Stomach smooth muscle (tissue), 2 donors: ENCODE data around the gene FRMD1.

Source experiments
- H3K27ac ChIP-seq: one replicate; pipeline ENCODE4 v1.7.0; 2013; ENCODE audit warnings: mild to moderate bottlenecking, low read length, inconsistent platforms
- H3K27me3 ChIP-seq, 2 donors: one replicate each; pipeline ENCODE4 v1.7.0; 2013; ENCODE audit warnings: low read length in 2 of 2; ENCODE audit not compliant: insufficient read depth in 2 of 2, control insufficient read depth in 1 of 2
- H3K36me3 ChIP-seq, 2 donors: one replicate each; pipeline ENCODE4 v1.7.0; 2013; ENCODE audit warnings: low read length in 2 of 2; ENCODE audit not compliant: control insufficient read depth in 2 of 2, insufficient read depth in 2 of 2
- H3K4me1 ChIP-seq: one replicate; pipeline ENCODE4 v1.7.0; 2013; ENCODE audit warnings: low read length; ENCODE audit not compliant: control insufficient read depth, insufficient read depth
- H3K4me3 ChIP-seq, 2 donors: one replicate each; pipeline ENCODE4 v1.7.0; 2013; ENCODE audit warnings: low read length in 2 of 2
- H3K9ac ChIP-seq, 2 donors: one replicate each; pipeline ENCODE4 v1.7.0; 2013; ENCODE audit warnings: low read length in 2 of 2, mild to moderate bottlenecking in 1 of 2
- H3K9me3 ChIP-seq, 2 donors: one replicate each; pipeline ENCODE4 v1.7.0; 2013; ENCODE audit warnings: low read length in 2 of 2; ENCODE audit not compliant: control insufficient read depth in 2 of 2
- donor health status: healthy.
- donor health status: Pancreatic carcinoma.

FRMD1 gene

DNA sequence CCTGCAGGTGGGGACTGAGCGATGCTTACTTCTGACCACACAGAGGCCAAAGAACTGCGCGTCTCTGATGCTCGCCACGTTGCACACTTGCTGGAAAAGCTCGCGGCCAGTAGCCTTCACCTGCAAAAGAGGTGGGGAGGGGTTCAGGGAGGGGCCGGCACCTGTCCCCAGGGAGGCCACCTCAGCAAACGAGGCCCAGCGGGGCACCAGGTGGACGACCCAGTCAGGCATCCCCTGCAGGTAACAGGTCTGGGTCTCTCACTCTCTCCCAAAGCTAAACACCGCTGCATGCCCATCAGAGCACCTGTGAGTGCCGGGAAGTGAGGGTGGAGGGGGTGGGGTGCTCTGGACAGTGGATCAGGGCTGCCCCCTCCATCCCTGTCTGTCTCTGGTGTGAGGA lies 3.8 kb downstream of the FRMD1 start:
- no peak overlapping the region for H3K9ac ChIP-seq
- no peak overlapping the region for H3K27ac ChIP-seq
- H3K4me1 ChIP-seq, result no peaks in the 10 kb centered on the region
- no peak overlapping the region for H3K4me3 ChIP-seq
- H3K36me3 ChIP-seq, result no peaks in the 10 kb centered on the region
- peaks cover 0 to 4% of the 10 kb centered on the region in 2 donors for H3K9me3 ChIP-seq
- H3K27me3 ChIP-seq, result no peaks in the 10 kb centered on the region

DNA sequence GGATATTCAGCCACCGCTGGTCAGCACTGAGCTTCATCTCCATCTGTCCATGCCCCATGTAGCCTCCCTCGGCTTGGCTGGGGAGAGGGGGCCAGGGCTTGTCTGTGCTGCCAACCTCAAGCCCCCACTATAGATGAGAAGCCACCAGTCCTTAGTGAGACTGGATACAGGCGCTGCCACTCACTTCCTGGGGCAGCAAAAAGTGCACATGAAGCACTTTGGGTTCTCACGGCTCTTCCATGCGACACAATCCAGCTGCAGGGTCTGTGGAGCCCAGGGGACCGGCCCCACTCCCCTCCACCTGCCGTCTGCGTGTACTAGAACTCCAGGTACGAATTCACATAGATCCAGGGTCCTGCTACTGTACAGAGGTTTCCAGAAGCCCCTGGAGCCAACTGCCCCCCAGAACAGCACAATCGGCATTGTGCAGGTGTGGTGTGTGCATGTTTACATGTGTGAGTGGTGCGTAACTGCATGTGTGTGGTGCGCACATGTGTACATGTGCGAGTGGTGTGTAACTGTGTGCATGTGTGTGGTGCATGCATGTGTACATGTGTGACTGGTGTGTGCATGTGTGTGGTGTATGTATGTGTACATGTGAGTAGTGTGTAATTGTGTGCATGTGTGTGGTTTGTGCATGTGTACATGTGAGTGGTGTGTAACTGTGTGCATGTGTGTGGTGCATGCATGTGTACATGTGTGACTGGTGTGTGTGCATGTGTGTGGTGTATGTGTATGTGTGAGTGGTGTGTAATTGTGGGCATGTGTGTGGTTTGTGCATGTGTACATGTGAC lies 4.9 kb downstream of the FRMD1 start:
- Histone ChIP-seq H3K4me1 (no peaks in the 10 kb centered on the region), H3K27me3 (no peaks in the 10 kb centered on the region), H3K9me3 (peaks cover 0 to 4% of the 10 kb centered on the region in 2 donors), H3K36me3 (no peaks in the 10 kb centered on the region), H3K4me3 (no peak overlapping the region), H3K9ac (no peak overlapping the region), H3K27ac (no peak overlapping the region)

DNA sequence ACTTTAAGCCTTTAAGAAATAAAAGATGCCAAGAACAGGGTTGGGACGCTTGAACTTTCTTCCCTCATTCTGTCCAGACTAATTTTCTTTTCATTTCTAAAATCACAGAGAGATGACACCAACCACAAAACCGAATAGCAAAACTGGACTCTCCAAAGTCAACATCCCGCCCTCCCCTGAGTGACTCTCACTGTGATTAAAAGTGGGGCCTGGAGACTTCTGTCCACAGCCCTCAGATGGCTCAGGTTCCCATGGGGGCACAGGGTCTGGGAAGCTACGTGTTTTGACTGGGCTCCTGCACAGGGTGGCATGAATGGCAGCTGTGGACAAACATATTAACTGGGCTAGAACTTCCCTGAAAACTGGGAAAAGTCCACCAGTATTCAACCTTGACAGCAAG lies 6.3 kb downstream of the FRMD1 start:
- H3K36me3 ChIP-seq, result no peaks in the 10 kb centered on the region
- no peak overlapping the region for H3K27ac ChIP-seq
- no peak overlapping the region for H3K4me3 ChIP-seq
- H3K9ac ChIP-seq, result no peak overlapping the region
- H3K4me1 ChIP-seq, result no peaks in the 10 kb centered on the region
- no peaks in the 10 kb centered on the region for H3K27me3 ChIP-seq
- H3K9me3 ChIP-seq, result peaks cover 0 to 4% of the 10 kb centered on the region in 2 donors

DNA sequence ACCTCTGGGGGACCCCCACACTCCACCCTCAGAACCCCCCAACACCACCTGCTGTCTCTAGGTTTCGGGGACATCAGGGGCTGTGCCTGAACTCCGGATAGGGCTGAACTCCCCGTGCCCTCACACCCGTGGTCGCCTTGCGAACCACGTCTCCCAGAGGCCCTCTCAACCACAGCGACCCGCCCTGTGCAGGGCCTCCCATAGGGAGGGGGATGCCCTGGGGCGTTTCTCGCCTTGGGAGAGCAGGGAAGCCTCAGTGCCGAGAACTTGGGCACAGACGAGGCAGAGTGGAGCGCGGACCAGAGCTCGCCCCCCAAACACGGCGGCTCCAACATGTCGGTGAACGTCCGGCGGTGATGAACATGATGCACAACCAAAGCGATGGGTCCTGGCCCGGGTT lies 6.8 kb downstream of the FRMD1 start:
- no peaks in the 10 kb centered on the region for H3K4me1 ChIP-seq
- no peaks in the 10 kb centered on the region for H3K36me3 ChIP-seq
- no peak overlapping the region for H3K9ac ChIP-seq
- no peak overlapping the region for H3K4me3 ChIP-seq
- H3K9me3 ChIP-seq, result peaks cover 0 to 4% of the 10 kb centered on the region in 2 donors
- H3K27ac ChIP-seq, result no peak overlapping the region
- H3K27me3 ChIP-seq, result no peaks in the 10 kb centered on the region

DNA sequence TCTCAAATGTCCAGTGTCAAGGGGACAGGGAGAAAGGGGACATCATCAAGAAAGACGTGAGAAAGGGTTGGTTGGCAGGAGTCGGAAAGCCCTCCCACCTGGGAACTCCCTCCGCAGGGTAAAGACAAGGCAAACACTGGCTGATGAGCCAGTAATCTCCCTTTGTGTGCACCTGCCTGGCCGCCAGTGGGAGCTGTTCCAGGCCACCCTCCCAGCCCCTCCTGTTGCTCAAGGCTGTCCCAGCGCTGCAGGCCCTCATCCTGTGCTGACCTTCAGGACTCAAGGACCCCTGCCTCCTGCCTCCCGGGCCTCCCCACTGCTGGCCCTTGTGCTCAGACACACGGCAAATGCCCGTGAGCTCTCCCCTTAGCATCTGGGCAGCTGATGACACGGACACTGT lies 7.4 kb downstream of the FRMD1 start:
- H3K36me3 ChIP-seq, result no peaks in the 10 kb centered on the region
- H3K4me1 ChIP-seq, result no peaks in the 10 kb centered on the region
- H3K4me3 ChIP-seq, result no peak overlapping the region
- H3K9ac ChIP-seq, result no peak overlapping the region
- no peaks in the 10 kb centered on the region for H3K27me3 ChIP-seq
- H3K9me3 ChIP-seq, result peaks cover 0 to 4% of the 10 kb centered on the region in 2 donors
- no peak overlapping the region for H3K27ac ChIP-seq

DNA sequence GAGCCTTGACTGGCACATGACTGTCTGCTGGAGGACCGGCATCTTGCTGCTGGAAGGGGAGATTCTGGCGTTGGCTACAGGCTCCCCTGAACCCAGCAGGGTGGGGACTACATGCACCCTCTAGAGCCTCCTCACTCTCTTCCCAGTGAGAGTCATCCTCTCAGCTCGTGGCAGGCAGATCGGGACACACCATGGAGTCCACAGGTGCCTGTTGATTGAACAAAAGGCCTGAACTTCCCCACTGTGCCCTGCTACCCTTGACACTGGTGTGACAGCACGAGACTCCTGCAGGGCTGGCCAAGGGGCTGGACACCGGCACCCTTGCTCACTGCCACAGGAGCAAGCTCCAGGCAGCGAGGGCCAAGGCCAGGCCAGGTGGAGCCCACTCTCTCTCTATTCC lies 8.2 kb downstream of the FRMD1 start:
- Histone ChIP-seq H3K27me3 (no peaks in the 10 kb centered on the region), H3K4me3 (no peak overlapping the region), H3K27ac (no peak overlapping the region), H3K9me3 (peaks cover 0 to 4% of the 10 kb centered on the region in 2 donors), H3K4me1 (no peaks in the 10 kb centered on the region), H3K9ac (no peak overlapping the region), H3K36me3 (no peaks in the 10 kb centered on the region)

DNA sequence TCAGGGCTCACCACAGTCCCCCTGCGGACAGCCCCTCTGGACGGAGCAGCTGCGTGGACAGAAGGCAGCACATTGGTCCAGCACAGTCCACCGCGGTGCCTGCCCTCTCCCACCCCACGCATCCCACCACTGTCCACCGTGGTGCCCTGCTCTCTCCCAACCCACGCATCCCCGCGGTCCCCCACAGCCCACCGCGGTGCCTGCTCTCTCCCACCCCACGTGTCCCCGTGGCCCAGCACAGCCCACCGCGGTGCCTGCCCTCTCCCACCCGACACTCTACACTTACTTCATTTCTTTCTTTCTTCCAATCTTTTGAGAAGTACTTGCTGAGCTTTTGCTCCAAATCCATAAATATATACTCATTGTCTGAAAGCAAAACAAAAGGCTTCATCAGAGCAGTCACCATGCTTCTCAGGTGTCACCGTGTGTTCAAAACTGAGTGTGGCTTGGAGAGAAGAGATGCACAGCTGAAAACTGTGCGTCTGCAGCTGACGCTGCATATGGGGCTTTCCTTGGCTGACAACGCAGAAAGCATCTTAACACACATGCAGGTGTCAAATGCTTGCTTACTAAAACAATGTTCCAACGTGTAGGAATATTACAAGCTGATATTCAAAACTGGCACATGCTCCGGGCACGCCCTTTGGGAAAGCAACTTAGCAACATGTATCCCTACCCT lies 11.8 kb downstream of the FRMD1 start:
- Histone ChIP-seq H3K36me3 (no peaks in the 10 kb centered on the region), H3K4me3 (no peak overlapping the region), H3K9me3 (no peaks in the 10 kb centered on the region), H3K27ac (no peak overlapping the region), H3K9ac (no peak overlapping the region), H3K4me1 (no peaks in the 10 kb centered on the region), H3K27me3 (no peaks in the 10 kb centered on the region)

DNA sequence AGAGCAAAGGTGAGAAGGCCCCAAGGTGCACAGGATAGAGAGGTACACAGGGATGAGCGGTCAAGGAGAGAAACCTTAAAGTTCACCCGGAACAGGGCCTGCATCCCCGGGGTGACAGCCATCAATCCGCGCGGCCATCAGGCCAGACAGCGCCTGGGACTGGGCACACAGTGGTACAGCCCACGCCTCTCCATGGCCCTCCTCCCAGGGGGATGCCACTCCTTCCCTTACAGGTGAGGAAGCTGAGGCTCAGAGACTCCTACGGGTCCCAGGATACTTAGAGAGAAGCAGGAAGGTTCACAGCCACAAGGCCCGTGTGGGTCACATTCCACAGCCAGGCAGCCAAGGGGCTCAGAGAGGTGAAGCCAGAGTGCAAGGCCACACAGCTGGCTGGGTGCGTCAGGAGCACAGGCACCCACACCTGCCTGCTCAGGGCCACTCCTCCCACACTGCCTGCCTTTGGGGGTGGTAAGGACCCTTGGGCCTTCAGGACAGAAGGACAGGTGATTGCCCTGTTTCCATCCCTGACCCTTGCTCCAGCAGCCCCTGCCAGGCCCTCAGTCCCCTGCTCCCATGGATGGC lies 14.7 kb downstream of the FRMD1 start:
- Histone ChIP-seq H3K36me3 (no peaks in the 10 kb centered on the region), H3K27me3 (no peaks in the 10 kb centered on the region), H3K4me3 (no peak overlapping the region), H3K27ac (no peak overlapping the region), H3K9ac (no peak overlapping the region), H3K4me1 (peaks cover 3% of the 10 kb centered on the region), H3K9me3 (no peaks in the 10 kb centered on the region)

DNA sequence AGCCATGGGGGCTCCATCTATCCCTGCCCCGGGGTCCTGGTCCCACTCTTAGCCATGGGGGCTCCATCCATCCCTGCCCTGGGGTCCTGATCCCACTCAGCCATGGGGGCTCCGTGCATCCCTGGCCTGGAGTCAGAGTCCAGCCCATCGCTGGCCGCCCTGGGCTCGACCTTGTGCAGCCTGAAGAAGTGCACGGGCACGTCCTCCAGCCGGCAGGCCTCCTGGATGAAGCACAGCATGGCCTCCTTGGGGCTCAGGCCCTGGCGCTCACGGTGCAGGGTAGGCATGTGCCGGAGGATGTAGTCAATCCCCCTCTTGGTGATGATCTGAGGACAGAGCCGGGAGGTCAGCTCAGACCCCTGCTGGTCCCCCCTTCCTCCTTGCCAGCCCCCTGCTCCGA lies 15.6 kb downstream of the FRMD1 start:
- Histone ChIP-seq H3K4me3 (no peak overlapping the region), H3K36me3 (no peaks in the 10 kb centered on the region), H3K27ac (no peak overlapping the region), H3K9ac (no peak overlapping the region), H3K4me1 (peaks cover 3% of the 10 kb centered on the region), H3K9me3 (no peaks in the 10 kb centered on the region), H3K27me3 (no peaks in the 10 kb centered on the region)

DNA sequence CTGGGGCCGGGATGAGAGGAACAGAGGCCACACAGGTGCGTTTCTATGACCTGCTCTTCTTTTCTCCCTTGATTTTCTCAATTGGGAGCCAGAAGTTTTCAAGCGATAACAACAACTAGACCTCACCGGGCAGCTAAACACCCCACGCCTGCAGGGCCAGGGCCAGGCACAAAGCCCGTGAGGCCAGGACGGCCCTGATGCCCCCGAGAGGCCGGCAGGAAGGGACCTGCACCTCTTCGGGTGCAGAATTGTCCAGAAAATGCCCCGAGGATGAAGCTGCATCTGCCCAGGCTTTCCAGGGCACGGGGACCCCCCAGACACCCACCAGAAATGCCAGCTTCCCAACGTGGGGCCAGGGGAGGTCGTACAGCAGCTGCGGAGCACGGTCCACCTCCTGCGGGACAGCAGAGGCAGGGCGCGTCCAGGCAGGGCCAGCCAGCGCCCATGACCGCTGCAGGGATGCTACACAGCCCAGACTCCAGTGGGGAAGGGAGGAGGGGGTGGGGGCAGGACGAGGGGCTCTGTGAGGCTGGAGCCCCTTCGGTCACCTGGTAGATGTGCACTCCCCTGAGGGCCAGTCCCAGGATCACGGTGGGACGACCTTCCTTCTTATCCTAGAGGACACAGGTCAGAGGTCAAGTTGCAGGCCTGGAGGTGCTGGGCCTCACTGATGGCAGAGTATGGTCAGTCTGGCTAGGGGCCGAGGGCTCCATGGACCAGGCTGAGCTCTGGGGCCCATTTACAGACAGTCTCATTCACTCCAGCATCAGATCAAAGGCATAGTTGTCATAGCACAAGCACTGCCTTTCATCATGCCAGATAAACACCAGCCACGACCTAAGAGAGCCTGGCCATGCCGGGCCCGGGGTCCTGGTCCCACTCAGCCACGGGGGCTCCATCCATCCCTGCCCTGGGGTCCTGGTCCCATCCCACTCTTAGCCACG lies 16.4 kb downstream of the FRMD1 start:
- Histone ChIP-seq H3K9me3 (no peaks in the 10 kb centered on the region), H3K4me3 (no peak overlapping the region), H3K9ac (no peak overlapping the region), H3K4me1 (peaks cover 3% of the 10 kb centered on the region), H3K27me3 (no peaks in the 10 kb centered on the region), H3K27ac (no peak overlapping the region), H3K36me3 (no peaks in the 10 kb centered on the region)
